ENCODE results near the gene IMMP2L.

IMMP2L gene

DNA sequence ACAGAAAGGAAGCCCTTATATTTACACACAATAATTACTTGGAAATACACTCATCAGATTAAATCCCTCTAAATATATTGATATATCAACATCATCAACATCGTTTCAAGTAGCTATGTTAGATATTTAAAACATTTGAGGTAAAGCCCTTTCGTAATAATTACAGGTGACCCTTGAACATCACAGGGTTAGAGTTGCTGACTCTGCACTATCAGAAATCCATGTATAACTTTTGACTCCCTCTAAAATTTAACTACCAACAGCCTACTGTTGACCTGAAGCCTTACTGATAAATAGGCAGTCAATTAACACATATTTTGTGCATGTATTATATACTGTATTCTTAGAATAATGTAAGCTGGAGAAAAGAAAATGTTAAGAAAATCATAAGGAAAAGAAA is 505.9 kb downstream of the IMMP2L start:
- DNase-seq: no peak

DNA sequence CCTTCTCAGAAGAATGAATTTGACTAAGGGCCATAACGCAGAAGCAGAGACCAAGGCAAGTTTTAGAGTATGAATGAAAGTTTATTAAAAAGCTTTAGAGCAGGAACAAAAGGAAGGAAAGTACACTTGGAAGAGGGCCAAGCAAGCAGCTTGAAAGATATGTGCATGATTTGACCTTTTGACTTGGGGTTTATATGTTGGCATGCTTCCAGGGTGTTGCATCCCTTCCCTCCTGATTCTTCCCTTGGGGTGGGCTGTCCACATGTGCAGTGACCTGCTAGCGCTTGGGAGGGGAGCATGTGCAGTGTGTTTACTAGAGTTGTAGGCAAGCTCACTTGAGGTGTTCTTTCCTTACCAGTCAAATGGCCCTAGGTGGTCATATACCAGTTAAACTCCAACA is 509.3 kb downstream of the IMMP2L start:
- DNase-seq: no peak

DNA sequence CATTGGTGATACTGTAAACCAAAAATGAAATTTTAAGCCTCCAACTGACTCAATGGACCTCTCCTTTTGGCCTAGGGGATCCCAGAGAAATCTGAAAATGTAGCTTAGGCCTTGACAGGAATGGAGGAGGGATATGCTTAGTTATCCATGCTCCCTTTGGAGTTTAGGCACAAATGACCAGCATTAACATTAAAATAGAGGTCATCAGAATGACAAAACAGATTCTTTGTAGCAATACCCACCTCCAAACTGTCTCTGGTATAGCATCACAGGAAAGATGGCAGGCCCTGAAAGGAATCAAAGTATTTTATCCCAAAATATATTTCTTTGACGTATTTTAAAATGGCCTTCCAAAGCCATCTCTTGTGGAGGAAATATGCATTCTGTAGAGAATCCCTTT is 510.5 kb downstream of the IMMP2L start:
- DNase-seq: no peak

DNA sequence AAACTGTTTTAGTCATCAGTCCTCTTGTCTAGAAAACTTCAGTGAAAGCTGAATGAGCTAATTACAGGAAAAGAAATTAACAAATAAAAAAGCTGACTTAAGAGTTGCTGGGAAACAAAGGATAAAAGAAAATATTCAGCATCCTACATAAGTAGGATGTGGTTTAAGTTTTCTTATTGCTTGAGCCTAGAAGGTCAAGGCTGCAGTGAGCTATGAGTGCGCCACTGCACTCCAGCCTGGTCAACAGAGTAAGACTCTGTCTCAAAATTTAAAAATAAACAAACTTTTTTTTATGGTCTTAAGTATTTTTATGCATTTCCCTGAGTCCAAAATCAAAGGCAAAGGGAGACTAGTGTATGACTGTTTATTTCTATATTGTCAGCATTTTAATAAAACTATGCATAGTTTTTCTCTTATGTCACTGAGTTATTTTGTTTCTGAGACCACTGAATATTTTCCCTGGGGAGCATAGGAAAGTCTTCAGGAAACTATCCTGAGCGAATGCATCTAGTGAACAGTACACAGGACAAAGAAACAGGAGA is 511.3 kb downstream of the IMMP2L start:
- peak; percentile 12 for DNase-seq

DNA sequence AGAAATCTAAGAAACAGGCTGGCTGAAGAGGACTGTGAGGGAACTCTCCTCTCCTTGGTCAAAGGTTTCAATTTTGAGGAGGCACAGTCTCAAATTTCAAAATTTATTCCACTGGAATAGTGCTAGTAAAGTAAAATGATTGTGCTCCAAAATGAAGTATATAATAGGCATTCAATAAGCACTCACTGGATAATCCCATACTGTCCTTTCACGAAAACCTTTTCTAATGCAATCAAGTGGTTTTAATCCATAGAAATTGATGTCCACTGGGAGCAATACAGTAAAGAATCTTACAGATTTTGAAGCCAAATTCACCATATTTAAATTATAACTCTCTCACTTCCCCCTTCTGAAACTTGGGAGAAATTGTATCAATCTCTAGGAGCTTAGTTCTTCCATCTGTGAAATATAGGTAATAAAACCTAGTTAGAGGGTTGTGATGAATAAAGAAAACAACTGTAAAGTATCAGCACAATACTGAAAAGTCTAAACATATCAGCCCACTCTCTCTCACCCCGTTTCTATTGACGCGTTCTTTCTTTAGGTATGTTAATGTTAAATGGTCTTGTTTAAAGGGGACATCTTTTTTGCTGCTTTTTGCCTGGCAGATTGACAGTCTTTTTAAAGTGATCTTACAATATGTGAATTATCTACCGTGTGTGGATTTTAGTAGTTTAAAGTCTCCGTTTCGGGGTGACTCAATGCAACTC is 512.2 kb downstream of the IMMP2L start:
- DNase-seq: no peak

DNA sequence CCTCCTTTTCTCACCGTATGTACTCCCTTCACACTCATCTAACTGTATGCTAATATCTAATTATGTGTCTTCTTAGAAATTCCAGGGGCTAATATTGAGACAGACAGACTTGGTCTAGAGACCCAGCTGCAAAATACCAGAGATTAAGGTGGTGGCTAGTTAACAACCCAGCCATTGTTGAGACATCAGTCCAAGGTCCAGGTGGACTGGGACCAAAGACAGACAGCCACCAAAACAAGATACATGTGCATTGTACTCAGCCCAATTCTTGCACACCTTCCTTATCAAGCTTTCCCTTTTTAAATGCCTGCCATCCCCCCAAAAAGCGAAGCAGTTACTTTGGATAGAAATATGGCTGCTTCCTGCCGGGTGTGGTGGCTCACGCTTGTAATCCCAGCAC is 514.7 kb downstream of the IMMP2L start:
- no peak for DNase-seq

DNA sequence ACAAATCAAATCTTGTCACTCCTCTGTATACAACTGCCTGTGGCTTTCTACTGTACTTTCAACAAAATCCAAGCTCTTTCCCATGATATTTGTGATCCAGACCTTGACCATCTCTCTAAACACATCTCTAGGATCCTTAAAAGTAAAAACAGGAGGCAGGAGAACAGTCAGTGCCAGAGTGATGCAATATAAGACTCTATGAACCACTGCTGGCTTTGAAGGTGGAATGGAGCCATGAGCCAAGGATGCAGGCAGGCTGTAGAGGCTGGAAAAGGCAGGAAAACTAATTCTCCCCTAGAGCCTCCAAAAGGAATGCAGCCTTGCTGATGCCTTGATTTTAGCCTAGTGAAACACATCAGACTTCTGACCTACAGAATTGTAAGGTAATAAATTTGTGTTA is 516.8 kb downstream of the IMMP2L start:
- no peak for DNase-seq

DNA sequence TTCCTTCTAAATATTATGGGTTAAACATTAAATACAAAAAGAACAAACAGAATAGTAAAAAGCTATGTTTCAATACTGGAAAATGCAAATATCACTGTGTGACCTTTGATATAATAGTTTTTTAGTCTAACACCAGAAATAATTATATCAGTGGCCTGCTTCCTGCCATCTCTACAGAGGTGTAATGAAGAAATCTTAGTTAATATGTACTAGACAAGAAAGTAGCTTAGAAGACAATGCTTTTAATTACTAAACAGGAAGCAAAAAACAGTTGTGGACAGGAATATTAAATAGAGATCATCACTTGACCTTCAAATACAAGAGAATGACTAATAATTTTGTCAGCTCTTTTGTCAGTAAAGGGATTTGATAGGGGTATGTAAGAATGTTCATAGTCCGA is 518.7 kb downstream of the IMMP2L start:
- DNase-seq: no peak

DNA sequence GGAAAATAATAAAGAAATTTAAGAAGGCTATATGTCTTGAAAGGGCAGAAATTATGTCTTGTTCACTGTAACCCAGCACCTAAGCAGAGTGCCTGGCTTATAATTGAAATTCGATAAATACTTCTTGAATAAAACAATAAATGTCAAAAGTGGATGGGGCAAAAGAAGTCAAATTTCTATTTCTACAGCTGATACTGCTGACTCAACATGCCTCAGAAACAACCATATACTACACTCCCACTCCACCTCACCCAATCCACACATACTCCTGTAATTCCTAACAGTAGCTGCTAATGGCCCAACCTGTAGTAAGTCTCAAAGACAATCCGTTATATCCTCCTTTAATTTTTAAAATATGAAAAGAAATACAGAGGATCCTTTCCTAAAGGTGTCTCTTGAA is 519.5 kb downstream of the IMMP2L start:
- DNase-seq: no peak

DNA sequence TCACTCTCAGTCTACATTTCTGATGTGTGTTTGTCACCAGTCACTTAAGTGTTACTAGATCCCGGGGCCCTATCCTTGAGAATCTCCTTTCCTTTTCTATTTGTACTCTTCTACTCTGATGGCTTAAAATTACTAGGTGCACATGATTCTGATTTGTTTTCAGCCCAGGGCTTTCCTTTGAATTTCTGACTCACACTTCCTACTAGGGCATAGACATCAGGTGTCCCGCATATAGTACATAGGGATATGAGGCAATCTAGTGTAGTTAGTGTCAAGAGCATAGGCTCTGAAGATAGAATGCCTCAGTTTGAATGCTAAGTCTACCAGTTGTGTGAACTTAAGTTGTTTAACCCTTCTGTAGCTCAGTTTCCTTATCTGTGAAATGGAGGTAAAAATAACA is 520.7 kb downstream of the IMMP2L start:
- DNase-seq: no peak

DNA sequence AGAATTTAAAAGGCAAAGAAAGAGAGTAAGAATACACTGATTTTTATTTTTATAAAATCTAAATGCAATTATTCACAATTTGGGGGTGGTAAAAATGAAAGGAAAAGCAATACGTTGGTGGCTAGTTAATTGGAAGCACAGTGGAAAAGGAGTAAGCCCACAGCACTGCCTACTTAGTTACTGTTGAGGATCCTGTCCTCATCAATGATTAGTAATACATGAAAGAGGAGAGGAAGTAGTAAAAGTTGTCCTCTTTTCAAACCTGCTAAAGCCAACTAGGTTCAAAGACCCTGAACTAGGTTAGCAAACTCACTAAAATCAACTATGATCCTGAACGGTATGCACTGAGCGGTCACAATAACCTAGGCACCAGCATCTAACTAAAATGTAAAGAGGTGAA is 524.1 kb downstream of the IMMP2L start:
- no peak for DNase-seq

DNA sequence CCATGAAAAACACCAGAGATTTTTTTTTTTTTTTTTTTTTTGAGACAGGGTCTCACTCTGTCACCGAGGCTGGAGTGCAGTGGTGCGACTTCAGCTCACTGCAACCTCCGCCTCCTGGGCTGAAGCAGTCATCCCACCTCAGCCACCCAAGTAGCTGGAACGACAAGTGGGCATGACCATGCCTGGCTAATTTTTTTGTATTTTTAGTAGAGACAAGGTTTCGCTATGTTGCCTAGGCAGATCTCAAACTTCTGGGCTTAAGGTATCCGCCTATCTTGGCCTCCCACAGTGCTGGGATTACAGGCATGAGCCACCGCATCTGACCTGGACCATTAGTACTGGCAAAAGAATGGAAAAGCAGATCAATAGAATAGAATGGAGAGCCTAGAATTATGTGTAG is 530.4 kb downstream of the IMMP2L start:
- DNase-seq: no peak

DNA sequence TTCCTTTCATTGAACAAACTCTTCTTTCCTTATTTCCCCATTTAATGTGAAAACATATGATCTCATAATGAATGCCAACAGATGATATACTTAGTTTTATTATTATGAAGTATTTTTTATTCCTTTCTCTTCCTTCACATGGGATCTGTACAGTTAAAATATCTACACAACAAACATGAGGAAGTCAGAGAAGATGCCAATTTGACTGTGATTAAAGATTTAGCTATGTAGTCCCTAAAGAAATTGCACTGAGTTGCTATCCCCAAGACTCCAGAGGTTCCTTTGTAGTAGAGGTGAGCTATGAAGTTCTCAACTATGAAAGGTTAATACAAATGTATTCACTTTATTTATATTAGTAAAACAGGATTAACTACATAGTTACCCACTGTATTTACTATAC is 532.0 kb downstream of the IMMP2L start:
- no peak for DNase-seq

DNA sequence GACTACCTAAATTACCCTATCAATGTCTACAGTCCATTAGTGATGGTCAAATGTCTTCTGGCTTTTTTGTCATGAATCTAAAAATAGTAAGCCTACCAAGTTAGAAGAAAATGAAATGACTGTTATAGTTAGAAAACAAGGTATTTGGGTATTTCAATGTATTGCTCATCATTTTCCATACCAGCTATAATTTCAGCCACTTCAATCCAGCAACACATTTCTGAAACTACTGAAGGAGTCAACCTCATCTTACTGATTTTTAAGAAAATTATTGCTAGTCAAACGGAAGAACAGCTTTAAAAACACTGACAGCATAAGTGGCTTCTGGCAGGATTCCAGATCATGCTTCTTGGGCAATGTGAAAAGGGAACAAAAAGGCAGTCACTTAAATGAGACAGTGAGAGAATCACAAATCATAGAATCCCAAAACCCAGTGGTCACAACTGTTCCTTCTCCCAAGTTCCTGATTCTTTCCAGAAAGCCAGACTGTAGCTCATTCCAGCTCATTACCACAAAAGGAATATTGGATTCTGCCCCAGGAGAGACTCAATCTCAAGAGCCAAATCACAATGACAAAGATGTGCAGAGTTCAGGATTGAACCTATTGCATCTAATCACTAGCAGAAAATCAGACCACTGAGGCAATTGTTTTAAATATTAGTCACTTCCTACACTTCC is 532.6 kb downstream of the IMMP2L start:
- peak; percentile 32 for DNase-seq

DNA sequence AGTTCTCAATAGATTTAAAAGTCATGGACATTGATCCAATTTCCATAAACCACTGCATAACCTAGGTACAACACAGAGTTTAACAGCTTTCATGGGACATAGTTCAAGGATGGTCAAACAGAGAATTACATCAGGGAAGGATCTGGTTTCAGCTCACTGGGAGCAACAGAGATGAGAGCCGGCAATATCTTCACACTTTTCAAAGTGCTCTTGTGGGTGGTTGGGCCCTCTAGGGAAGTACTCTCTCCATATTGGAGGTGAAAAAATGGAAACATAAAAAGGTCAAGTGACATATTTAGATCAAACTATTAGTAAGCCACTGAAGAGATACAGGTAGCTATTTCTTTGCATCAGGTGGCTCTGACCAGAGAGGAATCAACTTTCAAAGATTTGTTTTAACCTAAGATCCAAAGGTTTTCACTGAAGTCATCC is 533.1 kb downstream of the IMMP2L start:
- DNase-seq: no peak

DNA sequence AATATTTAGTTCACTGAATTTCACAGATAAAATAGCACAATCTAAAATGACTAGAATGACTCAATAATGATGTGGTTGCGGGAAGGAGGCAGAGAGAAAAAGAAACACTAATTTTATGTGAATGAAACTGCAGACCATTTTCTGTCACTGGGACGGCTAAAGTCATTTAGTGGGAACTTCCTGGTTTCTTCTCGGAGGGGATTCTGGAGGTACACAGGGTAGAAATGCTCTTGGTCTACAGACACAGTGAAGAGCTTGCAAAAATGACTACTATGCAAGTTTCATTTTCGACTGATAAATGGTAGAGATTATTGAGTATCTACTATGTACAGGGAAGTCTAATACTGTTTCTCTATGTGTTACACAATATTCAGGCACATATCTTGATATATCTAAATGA is 534.9 kb downstream of the IMMP2L start:
- no peak for DNase-seq

DNA sequence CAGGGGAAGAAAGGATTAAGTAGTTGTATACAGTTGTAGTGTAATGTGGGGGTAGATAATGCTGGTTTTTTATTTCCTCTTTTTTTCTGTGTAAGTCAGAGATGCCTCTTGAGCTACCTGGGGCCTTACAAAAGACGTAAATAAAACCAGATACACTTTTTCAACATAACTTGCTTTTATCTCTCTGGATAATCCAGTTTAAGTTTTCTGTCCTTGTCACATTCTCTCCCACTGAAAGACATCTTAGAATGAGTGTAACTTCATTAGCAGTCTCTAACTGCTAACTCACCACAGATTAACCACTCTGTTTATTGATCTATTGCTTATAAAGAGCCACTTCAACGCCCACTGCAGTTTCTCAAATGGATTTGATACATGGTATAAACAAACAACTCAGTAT is 535.5 kb downstream of the IMMP2L start:
- no peak for DNase-seq

DNA sequence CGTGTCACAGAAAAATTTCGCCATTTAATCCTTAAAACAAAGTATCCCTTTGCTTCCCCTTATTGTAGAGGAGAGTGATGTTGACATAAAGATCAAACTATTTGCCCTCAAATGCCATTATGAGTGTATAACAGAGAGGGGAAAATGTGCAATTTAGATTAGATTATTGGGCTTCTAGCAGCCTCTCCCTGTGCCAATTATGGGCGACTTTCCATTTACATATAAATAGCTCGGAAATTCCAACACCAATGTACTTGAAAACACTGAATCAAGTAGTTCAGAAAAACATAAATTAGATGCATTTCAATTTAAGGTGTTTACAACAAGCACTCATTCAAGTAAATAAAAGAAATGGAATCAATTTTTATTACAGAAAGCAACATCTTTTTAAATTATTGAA is 535.9 kb downstream of the IMMP2L start:
- DNase-seq: no peak

DNA sequence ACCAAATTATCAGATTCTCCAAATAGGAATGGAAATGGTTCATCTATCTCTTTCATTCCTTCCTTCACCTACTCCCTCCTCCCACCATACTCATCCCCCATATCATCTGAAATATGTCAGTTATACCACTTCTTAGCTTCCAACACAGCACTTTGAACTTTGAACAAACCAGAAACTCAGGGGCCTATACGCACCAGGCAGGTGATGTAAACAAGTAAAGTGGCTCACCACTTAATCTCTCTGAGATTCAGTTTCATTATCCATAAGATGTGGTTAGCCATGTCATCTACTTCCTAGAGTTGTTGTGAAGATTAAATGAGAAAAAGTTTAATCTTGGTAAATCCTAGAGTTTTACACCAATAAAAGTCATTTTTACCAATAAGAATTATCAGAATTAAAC is 537.3 kb downstream of the IMMP2L start:
- DNase-seq: no peak

DNA sequence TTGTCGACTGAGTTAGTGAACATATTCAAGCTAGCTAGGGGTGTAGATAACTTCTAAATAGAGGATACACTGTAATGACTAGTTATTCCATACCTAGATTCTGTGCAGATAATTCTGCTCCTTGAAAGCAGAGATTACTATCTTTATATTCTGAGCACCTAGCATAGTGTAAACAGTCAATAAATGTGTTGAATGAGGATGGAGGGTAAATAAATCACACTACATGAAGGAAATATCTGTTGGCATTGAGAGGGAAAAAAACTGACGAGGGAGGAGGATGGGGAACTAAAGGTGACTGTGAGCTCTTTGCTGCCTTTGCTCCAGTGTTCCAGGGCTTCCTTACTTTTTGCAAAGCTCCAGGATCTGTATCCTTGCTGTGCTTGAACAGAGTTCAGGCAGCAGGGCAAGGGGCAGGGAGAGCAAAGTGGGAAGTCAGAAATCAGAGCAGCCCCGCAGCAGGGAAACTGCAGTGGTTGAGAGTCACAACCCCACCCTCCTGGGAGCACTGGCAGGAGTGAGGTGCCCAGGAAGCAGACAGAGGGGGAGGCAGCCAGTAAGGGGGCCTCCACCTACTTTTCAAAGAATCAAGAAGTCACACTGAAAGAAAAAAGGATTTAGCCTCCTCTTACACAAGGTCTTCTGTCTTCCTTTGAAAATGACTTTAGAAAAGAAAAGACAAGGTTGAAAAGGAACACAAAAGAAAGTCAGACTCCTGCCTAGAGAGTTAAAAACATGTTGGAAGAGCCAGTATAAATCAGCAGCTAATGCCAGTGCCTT is 543.1 kb downstream of the IMMP2L start:
- DNase-seq: no peak

DNA sequence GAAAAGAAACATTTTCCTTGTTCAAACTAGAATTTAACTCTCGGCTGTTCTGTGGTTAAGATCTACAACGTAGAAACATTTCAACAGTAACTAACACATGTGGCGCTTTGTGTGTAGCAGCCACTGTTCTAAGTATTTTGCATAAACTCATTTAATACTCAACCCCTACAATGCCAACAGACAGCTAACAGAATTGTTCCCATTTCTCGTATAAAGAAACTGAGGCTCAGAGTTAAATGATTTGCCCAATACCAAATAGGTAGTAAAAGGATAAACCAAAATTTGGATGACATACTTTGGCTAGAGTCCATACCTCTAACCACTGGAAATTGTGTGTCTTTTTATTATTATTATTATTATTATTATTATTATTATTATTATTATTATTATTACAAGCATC is 543.8 kb downstream of the IMMP2L start:
- DNase-seq: no peak

DNA sequence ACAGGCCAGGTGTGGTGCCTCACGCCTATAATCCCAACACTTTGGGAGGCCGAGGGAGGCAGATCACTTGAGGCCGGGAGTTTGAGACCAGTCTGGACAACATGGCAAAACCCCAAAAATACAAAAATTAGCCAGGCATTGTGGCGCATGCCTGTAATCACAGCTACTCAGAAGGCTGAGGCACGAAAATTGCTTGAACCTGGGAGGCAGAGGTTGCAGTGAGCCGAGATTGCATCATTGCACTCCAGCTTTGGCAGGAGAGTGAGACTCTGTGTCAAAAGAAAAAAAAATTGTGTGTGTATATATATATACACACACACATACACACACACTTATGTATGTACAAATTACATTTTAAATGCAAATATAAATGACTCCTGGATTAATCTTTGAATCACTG is 548.2 kb downstream of the IMMP2L start:
- DNase-seq: no peak

DNA sequence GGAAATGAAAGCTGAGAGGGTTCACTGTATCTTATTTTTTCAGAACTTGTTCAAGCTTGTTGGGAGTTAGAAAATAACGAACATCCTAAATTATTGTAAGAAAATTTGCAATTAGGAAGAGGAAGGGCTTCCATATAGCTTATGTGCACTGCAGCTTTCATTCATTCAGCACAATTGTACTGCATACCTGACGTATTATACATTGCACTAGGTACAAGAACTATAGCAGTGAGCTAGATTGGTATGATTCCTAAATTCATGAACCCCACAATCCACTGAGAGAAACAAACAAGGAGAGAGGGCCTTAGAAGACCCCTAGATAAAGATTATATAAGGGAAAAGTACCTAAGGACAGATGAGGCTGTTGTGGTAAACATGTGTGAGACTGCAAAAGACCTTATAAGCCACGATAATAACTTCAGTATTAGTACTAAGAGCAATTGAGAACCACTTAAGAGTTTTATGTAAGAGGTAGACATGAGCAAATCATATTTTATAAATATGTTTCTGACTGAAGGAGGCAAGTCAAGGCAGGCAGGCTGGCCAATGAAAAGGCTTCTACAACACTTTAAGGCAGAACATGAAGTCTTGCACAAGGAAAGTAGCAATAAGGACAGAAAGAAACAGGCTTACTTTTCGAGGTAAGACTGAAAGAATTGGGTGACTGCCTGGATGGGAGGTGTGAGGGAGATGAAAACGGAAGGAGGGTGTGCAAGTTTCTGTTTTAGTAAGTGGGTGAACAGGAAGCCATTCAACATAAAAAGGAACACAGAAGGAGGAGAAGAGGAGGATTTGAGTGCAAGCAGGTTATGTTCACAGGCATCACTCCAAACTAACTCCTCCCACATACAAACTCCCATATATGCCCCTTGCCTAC is 549.3 kb downstream of the IMMP2L start:
- DNase-seq: no peak

Data from EL (cell line).